Measurements from ENCODE around the gene GRIA3. TPM values are rescaled to one million over a fixed set of nuclear protein-coding genes. Genes with fewer than 3 reads are reported as not detected.

Gene GRIA3
- total and polyA plus RNA-seq, 10 donors: 0.10 to 0.61 (median 0.24) TPM; not detected in 2

- Histone ChIP-seq H3K4me3 (no peak overlapping the region), H3K9me3 (no peaks in the 10 kb centered on the region), H3K4me1 (no peaks in the 10 kb centered on the region), H3K36me3 (no peaks in the 10 kb centered on the region), H3K27ac (no peak overlapping the region), H3K27me3 (replicated peaks in 1 of 7) (no peaks in the 10 kb centered on the region)
- no peak for DNase-seq
- intact Hi-C loops (cut with DNase I; ENCODE audit: low total_unique reads): no loop called here
- TF ChIP-seq POLR2A (IDR thresholded peaks at IDR 0.05) (no peak), POLR2AphosphoS5 (IDR thresholded peaks at IDR 0.05) (no peak), CTCF (IDR thresholded peaks at IDR 0.05 in 8 of 11, conservative IDR thresholded peaks at IDR 0.05 in 3 of 11) (no peak)
- WGBS, 5 donors: 67 to 80% (median 70%) methylated on average over 5 of the region's 5 CpGs
These were observed 76.9 kb downstream of the GRIA3 start for GRCh38 chrX:123260920-123261418.

GRCh38 chrX:123263270-123263669 lies 79.2 kb downstream of the GRIA3 start:
- Histone ChIP-seq H3K4me1 (no peaks in the 10 kb centered on the region), H3K36me3 (no peaks in the 10 kb centered on the region), H3K27ac (no peak overlapping the region), H3K9me3 (no peaks in the 10 kb centered on the region), H3K27me3 (replicated peaks in 1 of 7) (no peaks in the 10 kb centered on the region), H3K4me3 (no peak overlapping the region)
- WGBS, 5 donors: 23 to 55% (median 36%) methylated on average over 7 to 8 of the region's 8 CpGs
- intact Hi-C loops (cut with DNase I; ENCODE audit: low total_unique reads): no loop called here
- no peak for DNase-seq
- TF ChIP-seq CTCF (IDR thresholded peaks at IDR 0.05 in 8 of 11, conservative IDR thresholded peaks at IDR 0.05 in 3 of 11): no peak

GRCh38 chrX:123263747-123264146 lies 79.7 kb downstream of the GRIA3 start:
- DNase-seq: no peak
- TF ChIP-seq POLR2A (IDR thresholded peaks at IDR 0.05): no peak
- TF ChIP-seq POLR2AphosphoS5 (IDR thresholded peaks at IDR 0.05): no peak
- TF ChIP-seq CTCF (IDR thresholded peaks at IDR 0.05 in 8 of 11, conservative IDR thresholded peaks at IDR 0.05 in 3 of 11): no peak
- no peak overlapping the region for H3K27ac ChIP-seq
- no peak overlapping the region for H3K4me3 ChIP-seq
- no peaks in the 10 kb centered on the region for H3K36me3 ChIP-seq
- H3K9me3 ChIP-seq: no peaks in the 10 kb centered on the region
- intact Hi-C loops (cut with DNase I; ENCODE audit: low total_unique reads): no loop called here
- 6 to 60% (median 22%) methylated on average over 1 of the region's 1 CpG for WGBS, 5 donors
- H3K4me1 ChIP-seq: no peaks in the 10 kb centered on the region
- H3K27me3 ChIP-seq (replicated peaks in 1 of 7): no peaks in the 10 kb centered on the region

- Histone ChIP-seq H3K27me3 (replicated peaks in 1 of 7) (no peaks in the 10 kb centered on the region), H3K4me3 (no peak overlapping the region), H3K4me1 (no peaks in the 10 kb centered on the region), H3K9me3 (no peaks in the 10 kb centered on the region), H3K36me3 (no peaks in the 10 kb centered on the region), H3K27ac (no peak overlapping the region)
- no peak for DNase-seq
- intact Hi-C loops (cut with DNase I; ENCODE audit: low total_unique reads): no loop called here
- WGBS, 5 donors: 66 to 92% (median 80%) methylated on average over 3 of the region's 3 CpGs
- TF ChIP-seq POLR2AphosphoS5 (IDR thresholded peaks at IDR 0.05) (no peak), CTCF (IDR thresholded peaks at IDR 0.05 in 8 of 11, conservative IDR thresholded peaks at IDR 0.05 in 3 of 11) (no peak), POLR2A (IDR thresholded peaks at IDR 0.05) (no peak)
These were observed 83.1 kb downstream of the GRIA3 start for GRCh38 chrX:123267220-123267619.
